T1000 (cell line): Measurements from ENCODE around the gene GPRC5C.
"Not testable (repeated sequence)": the region's sequence is repeated elsewhere in the genome, so short reads cannot be mapped to it uniquely, and the experiment has no call there.

Experiments used
- DNase-seq: peaks from one replicate; lab custom pipeline; 2025; ENCODE audit warnings: mixed read lengths; lab: John Stamatoyannopoulos, UW

GPRC5C gene

DNA sequence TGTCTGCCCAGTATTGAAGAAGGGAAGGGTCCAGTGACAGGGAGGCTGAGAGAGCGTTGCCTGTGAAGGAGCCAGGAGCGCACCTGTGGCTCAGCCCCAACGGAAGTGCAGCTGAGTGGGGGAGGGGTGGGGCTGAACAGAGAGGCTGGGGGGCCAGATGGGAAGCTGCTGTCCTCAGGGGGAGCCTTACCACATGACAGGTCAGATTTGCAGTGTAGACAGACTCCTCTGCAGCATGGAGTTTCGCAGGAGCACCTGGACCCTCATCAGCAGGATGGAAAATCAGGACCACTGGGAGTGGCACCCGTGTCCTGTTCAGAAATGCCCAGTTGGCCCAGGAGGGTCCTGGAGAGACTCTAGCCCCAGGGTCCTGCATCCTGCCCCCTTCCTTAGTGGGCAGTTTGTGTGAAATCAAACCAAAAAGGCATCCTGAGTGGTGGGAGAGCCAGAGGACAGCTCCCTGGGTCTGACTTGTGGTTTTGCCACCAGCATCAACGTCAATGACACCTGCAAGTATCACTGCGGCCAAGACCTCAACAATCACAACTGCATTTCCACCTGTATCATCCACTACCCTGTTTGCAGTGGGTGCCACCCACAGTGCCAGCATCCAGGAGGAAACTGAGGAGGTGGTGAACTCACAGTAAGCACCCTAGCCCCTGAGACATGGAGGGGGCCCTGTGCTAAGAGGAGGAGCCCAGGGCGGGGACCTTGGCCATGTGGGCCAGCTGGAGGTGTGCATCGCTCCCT is 42.3 kb downstream of the GPRC5C start:
- DNase-seq, result no peak

DNA sequence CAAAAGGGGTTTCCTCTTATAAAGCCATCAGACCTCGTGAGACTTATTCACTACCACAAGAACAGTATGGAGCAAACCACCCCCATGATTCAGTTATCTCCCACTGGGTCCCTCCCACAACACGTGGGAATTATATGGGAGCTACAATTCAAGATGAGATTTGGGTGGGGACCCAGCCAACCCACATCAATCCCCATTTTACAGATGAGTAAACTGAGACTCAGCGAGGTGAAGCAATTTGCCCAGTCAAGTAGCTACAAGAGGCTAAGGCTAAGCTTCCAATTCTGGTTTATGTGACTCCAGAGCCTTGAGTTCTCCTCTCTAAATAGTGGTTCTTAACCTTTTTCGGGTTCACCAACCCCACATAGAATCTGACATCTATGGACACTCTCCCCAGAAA is 43.3 kb downstream of the GPRC5C start:
- no peak for DNase-seq

DNA sequence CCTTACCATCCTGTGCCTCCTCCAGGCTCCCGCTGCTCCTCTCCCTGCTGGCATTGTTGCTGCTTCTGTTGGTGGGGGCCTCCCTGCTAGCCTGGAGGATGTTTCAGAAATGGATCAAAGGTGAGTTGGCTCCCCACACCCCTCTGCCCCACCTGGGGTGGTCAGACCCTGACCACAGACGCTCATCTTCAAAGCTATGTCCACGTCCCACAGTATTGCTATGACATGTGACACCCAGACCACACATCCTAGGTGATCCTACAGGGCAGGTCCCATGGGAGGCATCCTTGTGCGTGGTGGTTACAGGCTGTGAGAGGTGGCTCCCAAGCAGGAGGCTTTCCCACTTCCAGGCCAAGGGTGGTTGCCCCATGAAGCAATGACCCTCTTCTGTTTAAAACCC is 45.5 kb downstream of the GPRC5C start:
- DNase-seq, result no peak

DNA sequence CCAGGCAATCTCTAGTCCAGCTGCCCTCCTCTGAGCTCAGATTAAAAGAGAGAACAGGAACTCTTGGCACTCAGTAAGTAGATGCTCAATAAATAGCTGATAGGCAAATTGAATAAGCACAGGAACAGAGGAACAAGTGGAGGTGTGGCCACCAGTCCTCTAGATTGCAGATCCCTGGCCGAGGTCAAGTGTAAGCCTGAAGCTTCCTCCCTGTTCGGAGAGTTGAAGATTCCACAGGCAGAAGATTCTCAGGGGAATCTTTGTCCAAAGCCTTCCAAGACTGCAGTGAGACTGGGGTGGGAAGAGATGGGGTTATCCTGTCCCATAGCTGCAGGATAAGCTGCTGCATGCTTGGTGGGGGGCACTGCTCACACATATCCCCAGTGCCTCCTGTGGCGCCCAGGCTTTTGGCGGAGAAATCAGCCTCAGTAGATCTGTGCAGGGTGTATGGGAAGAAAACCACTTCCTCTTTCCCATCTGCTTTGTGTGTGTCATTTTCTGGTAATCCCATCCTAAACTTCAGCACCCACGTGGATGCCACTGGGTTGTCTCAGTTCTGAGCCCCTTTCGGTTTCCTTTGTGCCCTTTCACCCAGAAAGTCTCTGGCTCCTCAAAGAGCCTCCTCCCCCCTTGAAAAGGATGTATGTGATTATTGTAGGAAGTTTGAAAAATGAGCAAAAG is 46.7 kb downstream of the GPRC5C start:
- DNase-seq, result no peak

DNA sequence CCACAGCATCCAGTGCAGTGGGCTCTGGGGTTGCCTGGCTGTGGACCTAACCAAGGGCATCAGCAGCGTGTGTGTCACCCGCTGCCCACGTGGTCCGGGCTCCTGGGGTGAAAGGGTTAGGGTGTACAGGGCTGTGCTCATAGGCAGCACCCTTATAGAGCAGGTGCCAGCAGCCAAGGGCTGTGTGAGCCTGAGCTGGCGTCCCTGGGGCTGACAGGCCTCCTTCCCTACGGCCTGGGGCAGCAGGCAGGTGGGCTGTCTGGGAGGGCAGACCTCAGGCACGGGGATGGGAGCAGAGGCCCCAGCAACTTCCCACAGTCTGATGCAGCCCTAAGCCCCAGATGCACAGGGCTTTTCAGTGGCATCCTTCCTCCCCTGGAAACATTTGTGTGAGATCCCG is 48.4 kb downstream of the GPRC5C start:
- no peak for DNase-seq

DNA sequence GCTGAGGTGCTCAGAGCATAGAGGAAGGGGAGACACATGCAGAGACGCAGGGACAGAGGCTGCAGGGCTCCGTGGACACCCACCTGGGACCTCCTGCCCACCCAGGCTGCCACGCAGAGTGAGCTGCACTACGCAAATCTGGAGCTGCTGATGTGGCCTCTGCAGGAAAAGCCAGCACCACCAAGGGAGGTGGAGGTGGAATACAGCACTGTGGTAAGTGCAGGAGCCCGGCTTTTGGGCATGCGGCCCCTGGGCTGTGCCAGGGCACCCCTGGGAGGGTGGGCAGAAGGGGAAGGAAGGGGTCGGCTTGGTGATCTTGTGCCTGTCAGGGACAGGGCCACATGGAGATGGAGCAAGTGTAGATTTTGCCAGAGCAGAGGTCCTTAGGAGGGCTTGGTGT is 49.7 kb downstream of the GPRC5C start:
- no peak for DNase-seq

DNA sequence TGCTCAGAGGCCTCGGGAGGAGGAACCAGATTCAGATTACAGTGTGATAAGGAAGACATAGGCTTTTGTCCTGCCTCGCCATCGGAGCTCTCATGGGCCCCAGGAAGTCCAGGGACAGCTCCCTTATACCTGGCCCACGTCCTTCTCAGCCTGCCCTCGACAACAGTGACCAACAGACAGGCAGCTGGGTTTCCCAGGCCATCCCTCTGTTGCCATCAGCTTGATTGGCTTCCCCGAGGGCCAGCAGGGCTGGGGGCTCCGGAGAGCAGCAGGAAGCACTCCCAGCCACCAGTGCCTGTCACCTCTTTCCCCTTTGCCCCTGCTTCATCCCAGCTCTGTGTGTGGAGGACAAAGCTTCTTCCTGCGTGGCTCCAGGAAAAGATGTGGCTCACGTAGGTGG is 52.2 kb downstream of the GPRC5C start:
- DNase-seq, result no peak

DNA sequence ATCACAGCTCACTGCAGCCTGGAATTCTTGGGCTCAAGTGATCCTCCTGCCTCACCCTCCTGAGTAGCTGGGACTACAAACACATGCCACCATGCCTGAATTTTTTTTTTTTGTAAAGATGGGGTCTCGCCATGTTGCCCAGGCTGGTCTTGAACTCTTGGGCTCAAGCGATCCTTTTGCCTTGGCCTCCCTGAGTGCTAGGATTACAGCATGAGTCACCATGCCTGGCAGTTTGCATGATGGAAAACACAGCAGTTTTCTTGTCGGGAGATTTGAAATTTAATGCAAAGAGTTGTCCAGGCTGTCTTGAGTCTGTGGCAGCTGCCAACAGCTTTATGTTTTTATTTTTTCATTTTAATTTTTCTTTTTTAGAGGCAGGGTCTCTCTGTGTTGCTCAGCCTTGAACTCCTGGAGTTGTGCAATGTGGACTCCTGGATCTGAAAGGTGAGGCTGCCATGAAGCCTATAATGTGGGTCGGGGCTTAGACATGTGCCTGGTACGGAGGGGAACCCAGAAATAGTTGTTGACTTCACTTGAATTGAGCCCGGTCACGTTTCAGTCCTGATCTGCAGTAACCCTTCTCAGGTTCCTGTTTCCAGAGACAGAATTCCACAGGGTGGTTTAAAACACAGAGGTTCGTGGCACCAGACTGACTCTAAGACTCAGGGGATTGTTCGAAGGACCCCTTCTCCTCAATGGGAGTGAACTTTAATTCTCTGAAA is 53.3 kb downstream of the GPRC5C start:
- DNase-seq, result no peak

DNA sequence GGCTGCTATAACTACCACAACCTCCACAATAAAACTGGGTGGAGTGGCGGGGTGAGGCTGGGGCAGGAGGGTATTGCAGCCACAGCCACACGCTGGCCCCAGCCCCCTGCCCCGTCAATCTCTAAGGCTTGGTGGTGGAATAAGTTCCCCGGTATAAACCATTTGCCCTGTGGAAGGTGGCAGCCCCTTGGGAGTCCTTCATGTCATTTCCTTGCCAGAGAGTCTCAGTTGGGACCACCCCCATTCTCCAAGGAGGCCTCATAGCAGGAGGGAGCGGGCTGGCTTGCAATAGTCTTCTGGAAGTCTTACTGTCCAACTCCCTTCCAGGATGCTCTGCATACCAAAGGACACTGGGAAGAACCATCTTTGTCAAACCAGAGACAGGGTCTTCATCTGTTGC is 54.0 kb downstream of the GPRC5C start:
- no peak for DNase-seq

DNA sequence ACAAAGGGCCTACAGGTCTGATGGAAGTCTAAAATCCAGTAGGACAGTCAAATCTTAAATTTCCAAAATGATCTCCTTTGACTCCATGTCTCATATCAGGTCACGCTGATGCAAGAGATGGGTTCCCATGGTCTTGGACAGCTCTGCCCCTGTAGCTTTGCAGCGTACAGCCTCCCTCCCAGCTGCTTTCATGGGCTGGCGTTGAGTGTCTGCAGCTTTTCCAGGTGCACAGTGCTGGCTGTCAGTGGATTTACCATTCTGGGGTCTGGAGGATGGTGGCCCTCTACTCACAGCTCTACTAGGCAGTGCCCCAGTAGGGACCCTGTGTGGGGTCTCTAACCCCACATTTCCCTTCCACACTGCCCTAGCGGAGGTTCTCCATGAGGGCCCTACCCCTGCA is 56.4 kb downstream of the GPRC5C start:
- DNase-seq, result not testable (repeated sequence)

DNA sequence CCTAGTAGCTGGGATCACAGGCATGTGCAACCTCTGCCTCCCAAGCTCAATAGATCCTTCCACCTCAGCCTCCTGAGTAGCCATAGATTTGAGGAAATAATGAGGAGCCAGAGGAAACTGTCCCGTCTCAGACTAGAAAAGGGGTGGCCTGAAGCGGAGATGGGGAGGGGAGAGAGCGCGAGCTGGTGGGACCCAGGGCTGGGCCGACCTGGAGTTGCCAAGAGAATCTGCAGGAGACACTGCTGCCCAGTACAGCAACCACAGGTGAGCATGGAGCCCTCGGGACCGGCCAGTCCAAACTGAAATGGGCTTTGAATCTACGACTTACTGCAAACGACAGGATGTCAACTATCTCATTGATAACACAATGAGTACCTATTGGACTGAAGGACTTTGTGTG is 58.8 kb downstream of the GPRC5C start:
- DNase-seq, result no peak

DNA sequence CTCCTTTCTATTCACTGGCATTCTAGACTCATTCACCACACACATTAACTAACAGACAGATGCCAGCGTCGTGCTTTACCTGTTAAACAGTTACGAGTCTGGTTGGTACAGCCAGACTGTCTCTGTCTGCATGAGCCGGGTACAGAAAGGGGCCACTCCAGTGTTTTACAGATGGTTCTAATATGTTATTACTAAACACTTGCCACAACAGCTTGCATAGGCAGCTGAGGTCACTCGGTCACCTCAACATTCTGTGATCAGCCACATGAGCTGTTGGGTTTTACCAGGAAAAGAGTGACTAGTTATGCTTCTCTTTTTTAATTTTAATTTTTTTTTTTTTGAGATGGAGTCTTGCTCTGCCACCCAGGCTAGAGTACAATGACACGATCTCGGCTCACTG is 59.7 kb downstream of the GPRC5C start:
- DNase-seq, result no peak

DNA sequence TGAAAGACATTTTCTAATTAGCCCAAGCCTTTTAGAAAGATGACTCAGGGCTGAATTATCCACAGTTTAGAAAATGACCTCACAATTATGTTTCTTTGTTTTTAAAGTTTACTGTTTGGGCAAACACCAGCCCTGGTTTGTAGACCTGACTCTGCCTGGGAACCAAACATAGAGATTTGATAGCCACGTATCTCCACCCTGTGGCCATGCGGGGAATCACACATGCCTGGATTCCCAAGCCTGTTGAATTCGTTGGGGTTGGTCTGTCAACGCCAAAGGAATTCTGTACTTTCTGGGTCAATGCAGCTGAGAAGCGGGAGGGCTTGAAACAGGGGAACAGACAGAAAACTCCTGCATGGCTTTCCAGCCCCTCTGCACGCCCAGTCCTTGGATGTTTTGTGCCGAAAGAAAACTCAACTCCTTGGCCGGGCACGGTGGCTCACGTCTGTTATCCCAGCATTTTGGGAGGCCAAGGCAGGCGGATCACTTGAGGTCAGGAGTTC is 61.5 kb downstream of the GPRC5C start:
- DNase-seq, result peak; percentile 23
